KMS-11 (cell line): ENCODE measurements around the gene NT5C1B.

Source experiments
- H2AFZ ChIP-seq: fragments of 200-600 bp; sonication (generic); 2 replicates; pipeline ENCODE4 v1.6.1; 2016; ENCODE audit warnings: antibody characterized with exemption, mixed run types, low read depth
- H3K27ac ChIP-seq: fragments of 200-600 bp; sonication (generic); 2 replicates; pipeline ENCODE4 v1.6.1; 2016; ENCODE audit warnings: mild to moderate bottlenecking, mixed run types
- H3K27me3 ChIP-seq: fragments of 200-600 bp; sonication (generic); 2 replicates; pipeline ENCODE4 v1.6.1; 2017; ENCODE audit warnings: mild to moderate bottlenecking, low read depth, mixed run types, moderate library complexity; ENCODE audit not compliant: insufficient read depth
- H3K36me3 ChIP-seq: fragments of 200-600 bp; sonication (generic); 2 replicates; pipeline ENCODE4 v1.6.1; 2017; ENCODE audit warnings: mild to moderate bottlenecking, mixed run types; ENCODE audit not compliant: insufficient read depth
- H3K4me1 ChIP-seq: fragments of 200-600 bp; sonication (generic); 2 replicates; pipeline ENCODE4 v1.6.1; 2016; ENCODE audit warnings: mild to moderate bottlenecking, low read depth, mixed run types; ENCODE audit not compliant: poor library complexity, severe bottlenecking
- H3K4me2 ChIP-seq: fragments of 200-600 bp; sonication (generic); 2 replicates; pipeline ENCODE4 v1.7.0; 2016; ENCODE audit warnings: mild to moderate bottlenecking, mixed run types
- H3K4me3 ChIP-seq: fragments of 200-600 bp; sonication (generic); IDR thresholded peaks from 2 replicates; pipeline ENCODE4 v1.6.1; 2017; ENCODE audit warnings: low read depth, low read length, mixed read lengths; ENCODE audit not compliant: insufficient read depth
- H3K79me2 ChIP-seq: fragments of 200-600 bp; sonication (generic); 2 replicates; pipeline ENCODE4 v1.6.1; 2016; ENCODE audit warnings: low read depth, mixed run types; ENCODE audit not compliant: insufficient read depth
- H3K9ac ChIP-seq: fragments of 200-600 bp; sonication (generic); 2 replicates; pipeline ENCODE4 v1.6.1; 2016; ENCODE audit warnings: mild to moderate bottlenecking, mixed run types
- H4K20me1 ChIP-seq: fragments of 200-600 bp; sonication (generic); 2 replicates; pipeline ENCODE4 v1.6.1; 2016; ENCODE audit warnings: mild to moderate bottlenecking, mixed run types; ENCODE audit not compliant: insufficient read depth
- CTCF ChIP-seq: fragments of 200-600 bp; sonication (generic); conservative IDR thresholded peaks from 2 replicates; pipeline ENCODE4 v1.6.1; 2017; ENCODE audit warnings: low read depth, mild to moderate bottlenecking, antibody characterized with exemption, low read length, moderate library complexity, mixed read lengths

The NT5C1B gene

GRCh38 chr2:18544171-18544570, 45.2 kb downstream of the NT5C1B start:
- no peaks in the 10 kb centered on the region for H3K36me3 ChIP-seq
- H3K4me3 ChIP-seq = no peak overlapping the region
- H3K27ac ChIP-seq = no peak overlapping the region
- TF ChIP-seq CTCF = no peak
- no peaks in the 10 kb centered on the region for H3K27me3 ChIP-seq
- no peaks in the 10 kb centered on the region for H3K4me1 ChIP-seq
- H3K9ac ChIP-seq = no peak overlapping the region
- no peaks in the 10 kb centered on the region for H4K20me1 ChIP-seq
- no peak overlapping the region for H2AFZ ChIP-seq
- no peaks in the 10 kb centered on the region for H3K79me2 ChIP-seq
- H3K4me2 ChIP-seq = no peak overlapping the region

GRCh38 chr2:18540872-18541271, 48.5 kb downstream of the NT5C1B start:
- no peak overlapping the region for H3K9ac ChIP-seq
- H3K36me3 ChIP-seq = no peaks in the 10 kb centered on the region
- H3K27ac ChIP-seq = no peak overlapping the region
- H3K4me3 ChIP-seq = no peak overlapping the region
- H3K27me3 ChIP-seq = no peaks in the 10 kb centered on the region
- H4K20me1 ChIP-seq = no peaks in the 10 kb centered on the region
- H3K4me2 ChIP-seq = no peak overlapping the region
- no peak overlapping the region for H2AFZ ChIP-seq
- H3K79me2 ChIP-seq = no peaks in the 10 kb centered on the region
- H3K4me1 ChIP-seq = no peaks in the 10 kb centered on the region
- no peak for TF ChIP-seq CTCF

GRCh38 chr2:18536697-18537096, 52.7 kb downstream of the NT5C1B start:
- Histone ChIP-seq H3K9ac (no peak overlapping the region), H3K27ac (no peak overlapping the region), H3K79me2 (no peaks in the 10 kb centered on the region), H3K4me1 (no peaks in the 10 kb centered on the region), H3K4me2 (no peak overlapping the region), H3K36me3 (no peaks in the 10 kb centered on the region), H2AFZ (no peak overlapping the region), H3K27me3 (no peaks in the 10 kb centered on the region), H3K4me3 (no peak overlapping the region), H4K20me1 (no peaks in the 10 kb centered on the region)
- TF ChIP-seq CTCF = no peak

- Histone ChIP-seq H3K9ac (no peak overlapping the region), H3K4me1 (no peaks in the 10 kb centered on the region), H3K27ac (no peak overlapping the region), H3K36me3 (no peaks in the 10 kb centered on the region), H4K20me1 (no peaks in the 10 kb centered on the region), H2AFZ (no peak overlapping the region), H3K79me2 (no peaks in the 10 kb centered on the region), H3K4me2 (no peak overlapping the region), H3K27me3 (no peaks in the 10 kb centered on the region), H3K4me3 (no peak overlapping the region)
- TF ChIP-seq CTCF = no peak
Measured at GRCh38 chr2:18536100-18536499, 53.3 kb downstream of the NT5C1B start.

GRCh38 chr2:18531194-18531593, 58.2 kb downstream of the NT5C1B start:
- Histone ChIP-seq H4K20me1 (no peaks in the 10 kb centered on the region), H2AFZ (no peak overlapping the region), H3K27ac (no peak overlapping the region), H3K4me3 (no peak overlapping the region), H3K36me3 (no peaks in the 10 kb centered on the region), H3K27me3 (no peaks in the 10 kb centered on the region), H3K79me2 (no peaks in the 10 kb centered on the region), H3K9ac (no peak overlapping the region), H3K4me1 (no peaks in the 10 kb centered on the region), H3K4me2 (no peak overlapping the region)
- no peak for TF ChIP-seq CTCF
